Measurements from ENCODE around the gene PPIP5K2.

PPIP5K2 gene

DNA sequence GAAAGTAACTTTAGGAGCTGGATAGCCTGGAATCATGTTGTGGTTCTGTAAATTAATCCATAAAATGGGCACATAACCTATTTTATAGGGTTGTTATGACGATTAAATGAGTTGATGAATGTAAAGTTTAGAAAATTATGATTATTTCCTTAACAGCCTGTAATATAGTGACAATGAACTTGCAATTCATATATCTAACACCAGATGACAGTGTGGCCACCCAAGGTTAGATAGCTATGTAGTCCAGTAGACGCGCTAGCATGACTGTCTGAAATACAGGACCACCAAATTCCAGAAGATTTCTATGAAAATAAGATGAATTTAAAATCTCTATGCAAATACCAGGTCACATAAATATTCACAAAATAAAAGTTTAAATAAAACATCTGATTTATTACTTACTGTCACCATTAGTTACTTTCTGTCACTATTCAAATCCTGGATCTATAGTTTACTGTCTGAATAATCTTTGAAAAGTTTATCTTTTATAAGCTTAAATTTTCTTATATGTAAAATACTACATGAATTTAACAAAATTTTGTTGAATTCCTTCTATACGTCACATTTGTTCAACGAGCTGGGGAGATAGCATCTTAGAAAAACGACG is 112.4 kb downstream of the PPIP5K2 start:
- H3K9me3 Mint-ChIP-seq, result no peaks in the 10 kb centered on the region
- no peaks in the 10 kb centered on the region for H3K4me1 Mint-ChIP-seq (ENCODE audit: low read depth)
- peaks cover 12% of the 10 kb centered on the region for H3K27me3 Mint-ChIP-seq
- no peak overlapping the region for H3K27ac Mint-ChIP-seq
- no peak overlapping the region for H3K4me3 Mint-ChIP-seq
- no peaks in the 10 kb centered on the region for H3K36me3 Mint-ChIP-seq (ENCODE audit: low read depth)

GRCh38 chr5:103234239-103234975 is 114.3 kb downstream of the PPIP5K2 start:
- Mint-ChIP-seq H3K36me3 (ENCODE audit: low read depth) (no peaks in the 10 kb centered on the region), H3K9me3 (peaks cover 10% of the 10 kb centered on the region), H3K4me3 (no peak overlapping the region), H3K27ac (no peak overlapping the region), H3K27me3 (peaks cover 11% of the 10 kb centered on the region), H3K4me1 (ENCODE audit: low read depth) (no peaks in the 10 kb centered on the region)

GRCh38 chr5:103235891-103236290 is 115.8 kb downstream of the PPIP5K2 start:
- no peak overlapping the region for H3K27ac Mint-ChIP-seq
- no peak overlapping the region for H3K4me3 Mint-ChIP-seq
- no peaks in the 10 kb centered on the region for H3K36me3 Mint-ChIP-seq (ENCODE audit: low read depth)
- peaks cover 14% of the 10 kb centered on the region for H3K9me3 Mint-ChIP-seq
- H3K4me1 Mint-ChIP-seq (ENCODE audit: low read depth), result no peaks in the 10 kb centered on the region
- peaks cover 11% of the 10 kb centered on the region for H3K27me3 Mint-ChIP-seq

DNA sequence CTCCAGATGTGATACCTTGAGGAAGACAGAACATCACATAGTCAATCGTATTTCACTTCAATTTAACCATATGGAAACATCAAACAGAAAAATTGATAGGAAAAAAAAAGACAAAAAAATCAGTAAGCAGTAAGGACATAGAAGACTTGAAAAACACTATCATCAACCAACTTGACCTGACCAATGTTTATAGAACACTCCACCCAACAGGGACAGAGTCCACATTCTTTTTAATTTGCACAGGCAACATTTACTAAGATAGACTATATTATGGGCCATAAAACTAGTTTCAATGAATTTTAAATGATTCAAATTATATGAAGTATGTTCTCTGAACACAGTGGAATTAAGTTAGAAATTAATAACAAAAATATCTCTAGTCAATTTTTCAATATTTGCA is 117.7 kb downstream of the PPIP5K2 start:
- H3K27me3 Mint-ChIP-seq, result peaks cover 18% of the 10 kb centered on the region
- H3K36me3 Mint-ChIP-seq (ENCODE audit: low read depth), result no peaks in the 10 kb centered on the region
- H3K4me1 Mint-ChIP-seq (ENCODE audit: low read depth), result no peaks in the 10 kb centered on the region
- no peak overlapping the region for H3K4me3 Mint-ChIP-seq
- peaks cover 14% of the 10 kb centered on the region for H3K9me3 Mint-ChIP-seq
- no peak overlapping the region for H3K27ac Mint-ChIP-seq

DNA sequence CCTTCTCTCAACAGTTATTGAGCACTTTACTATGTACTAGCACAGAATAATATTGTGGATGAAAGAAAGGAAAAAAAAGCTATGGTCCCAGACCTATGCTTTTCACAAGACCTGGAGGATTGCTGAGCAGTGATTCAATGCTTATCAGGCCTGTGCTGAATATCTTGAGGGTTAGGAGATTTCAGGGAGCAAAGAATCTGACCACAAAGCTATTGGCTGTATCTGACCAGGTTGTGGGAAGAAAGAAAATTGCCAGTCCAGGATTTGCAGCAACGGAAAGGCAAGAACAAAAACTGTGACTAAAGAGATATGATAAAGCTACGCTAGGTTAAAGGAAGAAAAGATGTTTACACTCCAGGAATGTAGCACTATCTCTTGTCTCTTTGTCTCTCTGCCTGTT is 123.6 kb downstream of the PPIP5K2 start:
- Mint-ChIP-seq H3K36me3 (ENCODE audit: low read depth) (no peaks in the 10 kb centered on the region), H3K4me1 (ENCODE audit: low read depth) (peaks cover 5% of the 10 kb centered on the region), H3K27me3 (peaks cover 21% of the 10 kb centered on the region), H3K4me3 (no peak overlapping the region), H3K9me3 (peaks cover 10% of the 10 kb centered on the region), H3K27ac (no peak overlapping the region)

GRCh38 chr5:103244398-103244797 is 124.3 kb downstream of the PPIP5K2 start:
- no peaks in the 10 kb centered on the region for H3K36me3 Mint-ChIP-seq (ENCODE audit: low read depth)
- H3K4me1 Mint-ChIP-seq (ENCODE audit: low read depth), result peaks cover 5% of the 10 kb centered on the region
- H3K4me3 Mint-ChIP-seq, result no peak overlapping the region
- peaks cover 5% of the 10 kb centered on the region for H3K9me3 Mint-ChIP-seq
- no peak overlapping the region for H3K27ac Mint-ChIP-seq
- H3K27me3 Mint-ChIP-seq, result peaks cover 25% of the 10 kb centered on the region

DNA sequence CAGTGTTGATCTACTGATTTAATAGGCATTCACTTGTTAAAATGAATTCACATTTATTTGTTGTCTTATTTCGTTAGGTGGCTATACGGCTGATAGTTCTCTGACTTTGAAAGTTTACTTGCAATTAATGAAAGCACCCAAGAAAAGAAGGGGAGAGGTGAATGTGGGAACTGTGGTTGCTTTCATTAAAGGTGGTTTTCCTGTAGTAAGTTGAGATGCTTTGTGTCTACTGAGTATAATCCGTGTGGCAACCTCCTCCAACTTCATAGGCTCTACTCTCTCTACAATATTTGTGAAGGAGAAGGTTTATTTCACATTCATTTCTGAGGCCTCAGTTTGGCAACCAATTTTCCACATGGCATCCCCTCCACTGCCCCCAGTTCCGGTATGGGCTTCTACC is 125.7 kb downstream of the PPIP5K2 start:
- Mint-ChIP-seq H3K9me3 (no peaks in the 10 kb centered on the region), H3K4me1 (ENCODE audit: low read depth) (peaks cover 5% of the 10 kb centered on the region), H3K36me3 (ENCODE audit: low read depth) (no peaks in the 10 kb centered on the region), H3K4me3 (no peak overlapping the region), H3K27ac (no peak overlapping the region), H3K27me3 (peaks cover 30% of the 10 kb centered on the region)

DNA sequence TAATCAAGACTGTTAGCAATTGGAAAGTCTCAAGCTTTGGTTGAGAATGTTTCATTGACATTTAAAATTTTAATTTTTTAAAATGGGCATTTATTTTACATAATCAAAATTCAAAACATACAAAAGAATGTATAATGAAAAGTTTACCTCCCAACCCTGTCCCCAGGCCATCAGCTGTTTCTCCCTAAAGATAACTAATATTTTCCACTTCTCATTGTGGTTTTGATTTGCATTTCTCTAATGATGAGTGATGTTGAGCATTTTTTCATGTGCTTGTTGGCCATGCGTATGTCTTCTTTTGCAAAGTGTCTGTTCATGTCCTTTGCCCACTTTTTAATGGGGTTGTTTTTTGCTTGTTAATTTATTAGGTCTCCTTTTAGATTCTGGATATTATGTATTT is 127.0 kb downstream of the PPIP5K2 start:
- peaks cover 5% of the 10 kb centered on the region for H3K4me1 Mint-ChIP-seq (ENCODE audit: low read depth)
- no peak overlapping the region for H3K27ac Mint-ChIP-seq
- H3K36me3 Mint-ChIP-seq (ENCODE audit: low read depth), result no peaks in the 10 kb centered on the region
- H3K4me3 Mint-ChIP-seq, result no peak overlapping the region
- peaks cover 36% of the 10 kb centered on the region for H3K27me3 Mint-ChIP-seq
- no peaks in the 10 kb centered on the region for H3K9me3 Mint-ChIP-seq

- Mint-ChIP-seq H3K27ac (no peak overlapping the region), H3K4me3 (no peak overlapping the region), H3K27me3 (peaks cover 40% of the 10 kb centered on the region), H3K9me3 (no peaks in the 10 kb centered on the region), H3K36me3 (ENCODE audit: low read depth) (no peaks in the 10 kb centered on the region), H3K4me1 (ENCODE audit: low read depth) (peaks cover 5% of the 10 kb centered on the region)
Measured at GRCh38 chr5:103249068-103249467, 129.0 kb downstream of the PPIP5K2 start.

DNA sequence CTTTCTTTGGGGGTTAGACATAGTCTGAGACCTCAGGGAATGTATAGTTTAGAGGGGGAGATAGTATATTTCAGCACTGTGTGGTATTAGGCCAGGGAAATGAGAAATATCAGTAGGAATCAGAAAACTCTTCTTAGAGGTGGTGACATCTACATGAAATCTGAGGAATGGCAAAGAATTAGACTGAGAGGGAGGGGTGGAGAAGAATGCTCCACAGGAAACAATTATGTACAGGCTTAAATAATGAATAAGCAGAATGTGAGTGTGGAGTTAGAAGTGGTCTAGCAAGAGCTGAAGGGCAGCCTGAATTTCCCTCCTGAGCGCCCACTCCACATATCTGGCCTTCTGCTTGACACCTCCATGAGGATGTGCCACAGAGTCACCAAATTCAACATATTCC is 134.8 kb downstream of the PPIP5K2 start:
- no peak overlapping the region for H3K4me3 Mint-ChIP-seq
- peaks cover 5% of the 10 kb centered on the region for H3K4me1 Mint-ChIP-seq (ENCODE audit: low read depth)
- peaks cover 22% of the 10 kb centered on the region for H3K27me3 Mint-ChIP-seq
- H3K36me3 Mint-ChIP-seq (ENCODE audit: low read depth), result peaks cover 3% of the 10 kb centered on the region
- no peaks in the 10 kb centered on the region for H3K9me3 Mint-ChIP-seq
- H3K27ac Mint-ChIP-seq, result no peak overlapping the region

DNA sequence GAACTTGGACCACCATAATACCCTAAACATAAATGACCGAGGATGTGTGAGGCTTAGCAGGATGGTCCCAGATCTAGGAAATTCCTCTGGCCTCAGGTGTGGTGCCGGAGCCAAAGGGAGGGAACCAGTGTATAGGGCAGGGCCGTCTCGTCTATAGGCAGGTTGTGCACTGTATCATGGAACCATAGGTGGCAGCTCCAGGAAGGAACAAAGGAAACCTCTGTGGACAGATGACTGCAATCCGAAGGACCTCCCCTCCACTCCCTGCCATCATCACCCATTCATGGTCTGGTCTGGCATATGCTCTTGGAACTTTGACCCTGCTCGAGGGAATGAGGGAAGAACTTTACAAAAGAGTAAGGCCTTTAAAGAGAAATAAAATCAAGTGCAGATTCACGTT is 135.6 kb downstream of the PPIP5K2 start:
- Mint-ChIP-seq H3K27me3 (peaks cover 21% of the 10 kb centered on the region), H3K9me3 (no peaks in the 10 kb centered on the region), H3K4me1 (ENCODE audit: low read depth) (peaks cover 11% of the 10 kb centered on the region), H3K36me3 (ENCODE audit: low read depth) (peaks cover 4% of the 10 kb centered on the region), H3K27ac (no peak overlapping the region), H3K4me3 (no peak overlapping the region)

DNA sequence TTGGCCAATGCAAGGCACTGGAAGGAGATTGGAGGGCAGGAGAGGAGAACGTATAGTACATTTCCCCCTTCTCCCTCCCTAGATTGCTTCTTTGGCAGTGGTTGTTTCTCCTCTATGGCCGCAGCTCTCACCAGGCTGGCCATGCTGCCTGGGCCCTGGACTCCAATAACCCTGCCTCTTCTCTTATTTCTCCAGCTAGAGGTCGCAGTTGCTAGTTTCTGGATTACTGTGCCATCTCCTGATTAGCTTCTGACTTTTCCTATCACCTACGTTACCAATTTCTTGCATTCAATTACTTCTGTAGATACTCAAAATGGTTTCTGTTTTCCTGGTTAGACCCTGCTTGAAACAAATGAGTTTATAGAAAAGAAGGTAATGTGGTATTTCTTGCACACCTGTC is 136.1 kb downstream of the PPIP5K2 start:
- Mint-ChIP-seq H3K36me3 (ENCODE audit: low read depth) (peaks cover 4% of the 10 kb centered on the region), H3K9me3 (no peaks in the 10 kb centered on the region), H3K27ac (no peak overlapping the region), H3K4me3 (no peak overlapping the region), H3K27me3 (peaks cover 16% of the 10 kb centered on the region), H3K4me1 (ENCODE audit: low read depth) (peaks cover 16% of the 10 kb centered on the region)

GRCh38 chr5:103258368-103258956 is 138.4 kb downstream of the PPIP5K2 start, which contains the start of gene MACIR:
MACIR (plus strand) TSS chr5:103258763; CDS start chr5:103275920, 17,157 bp downstream.
- Mint-ChIP-seq H3K36me3 (ENCODE audit: low read depth) (peaks cover 4% of the 10 kb centered on the region), H3K27ac (peak within 1 kb of the TSS; percentile 85), H3K4me3 (peak within 1 kb of the TSS; percentile 94), H3K27me3 (peaks cover 3% of the 10 kb centered on the region), H3K4me1 (ENCODE audit: low read depth) (peaks cover 36% of the 10 kb centered on the region), H3K9me3 (no peaks in the 10 kb centered on the region)

GRCh38 chr5:103258957-103259704 is 139.0 kb downstream of the PPIP5K2 start:
- H3K4me1 Mint-ChIP-seq (ENCODE audit: low read depth), result peaks cover 36% of the 10 kb centered on the region
- H3K27ac Mint-ChIP-seq, result peak overlapping the region; percentile 85
- H3K4me3 Mint-ChIP-seq, result peak overlapping the region; percentile 94
- peaks cover 3% of the 10 kb centered on the region for H3K27me3 Mint-ChIP-seq
- peaks cover 4% of the 10 kb centered on the region for H3K36me3 Mint-ChIP-seq (ENCODE audit: low read depth)
- no peaks in the 10 kb centered on the region for H3K9me3 Mint-ChIP-seq

Measured in stimulated activated naive CD8-positive, alpha-beta T cell treated with anti-CD3 and anti-CD28 coated beads, Interleukin-15, Interleukin-2, amounts not matched to agents 100 ng/mL and 50 ng/mL, for 24 hours (primary cell).